OCI-LY1 (cell line): ENCODE data around the gene PBXIP1.
A peak's percentile ranks its signal among the peaks of the same experiment; 100 is the strongest.

Source experiments
- H2AFZ ChIP-seq: fragments of 200-600 bp; sonication (generic), shearing (Covaris generic); 2 replicates; pipeline ENCODE4 v1.6.0; 2014; ENCODE audit warnings: antibody characterized with exemption, mild to moderate bottlenecking, low read length
- H3F3A ChIP-seq: fragments of 200-600 bp; sonication (generic), shearing (Covaris generic); 2 replicates; pipeline ENCODE4 v1.6.0; 2014; ENCODE audit warnings: mild to moderate bottlenecking, antibody characterized with exemption, low read length, moderate library complexity; ENCODE audit not compliant: insufficient read depth
- H3K27ac ChIP-seq: fragments of 200-600 bp; sonication (generic); 2 replicates; pipeline ENCODE4 v1.5.1; 2014; ENCODE audit warnings: low read length, mixed run types, mild to moderate bottlenecking, low read depth; ENCODE audit not compliant: poor library complexity, severe bottlenecking
- H3K27me3 ChIP-seq: fragments of 200-600 bp; sonication (generic); 2 replicates; pipeline ENCODE4 v1.6.0; 2014; ENCODE audit warnings: antibody characterized with exemption, mild to moderate bottlenecking, low read length, moderate library complexity; ENCODE audit not compliant: insufficient read depth
- H3K36me3 ChIP-seq: fragments of 200-600 bp; sonication (generic); 2 replicates; pipeline ENCODE4 v1.6.1; 2014; ENCODE audit warnings: mild to moderate bottlenecking, antibody characterized with exemption, low read length, moderate library complexity, mixed read lengths; ENCODE audit not compliant: insufficient read depth
- H3K4me1 ChIP-seq: fragments of 200-600 bp; sonication (generic); 2 replicates; pipeline ENCODE4 v1.5.1; 2014; ENCODE audit warnings: mild to moderate bottlenecking, low read length, moderate library complexity; ENCODE audit not compliant: insufficient read depth, severe bottlenecking
- H3K4me2 ChIP-seq: fragments of 200-600 bp; sonication (generic), shearing (Covaris generic); 2 replicates; pipeline ENCODE4 v1.6.1; 2014; ENCODE audit warnings: low read length
- H3K4me3 ChIP-seq: fragments of 200-600 bp; sonication (generic); 2 replicates; pipeline ENCODE4 v1.5.1; 2014; ENCODE audit warnings: low read length, low read depth, mild to moderate bottlenecking, mixed read lengths; ENCODE audit not compliant: poor library complexity, severe bottlenecking
- H3K79me2 ChIP-seq: fragments of 200-600 bp; shearing (Covaris generic); 2 replicates; pipeline ENCODE4 v1.6.1; 2016; ENCODE audit warnings: mixed run types, low read length, mixed read lengths; ENCODE audit not compliant: insufficient read depth
- H3K9ac ChIP-seq: fragments of 200-600 bp; sonication (generic), shearing (Covaris generic); 2 replicates; pipeline ENCODE4 v1.6.1; 2014; ENCODE audit warnings: mild to moderate bottlenecking, low read length, mixed read lengths
- H3K9me2 ChIP-seq: fragments of 200-600 bp; sonication (generic), shearing (Covaris generic); 2 replicates; pipeline ENCODE4 v1.6.1; 2014; ENCODE audit warnings: low read depth, mild to moderate bottlenecking, low read length, mixed read lengths
- H3K9me3 ChIP-seq: fragments of 200-600 bp; shearing (Covaris generic); 2 replicates; pipeline ENCODE4 v1.6.1; 2014; ENCODE audit warnings: low read length, mixed read lengths
- H4K20me1 ChIP-seq: fragments of 200-600 bp; sonication (generic), shearing (Covaris generic); 2 replicates; pipeline ENCODE4 v1.6.0; 2016; ENCODE audit warnings: mild to moderate bottlenecking, low read length; ENCODE audit not compliant: insufficient read depth
- EZH2 ChIP-seq: fragments of 200-600 bp; sonication (generic), shearing (Covaris generic); IDR thresholded peaks from 2 replicates; pipeline ENCODE4 v1.8.0; 2017; ENCODE audit warnings: borderline replicate concordance, mixed run types, mild to moderate bottlenecking, antibody characterized with exemption, low read length, moderate library complexity, mixed read lengths
- TF ChIP-seq, protein P1 (sequence below): fragments of 200-600 bp; sonication (generic), shearing (Covaris generic); IDR thresholded peaks from 2 replicates; pipeline ENCODE4 v1.5.1; 2017; ENCODE audit warnings: mild to moderate bottlenecking, antibody characterized with exemption, low read length, moderate library complexity, mixed read lengths

Gene PBXIP1

DNA sequence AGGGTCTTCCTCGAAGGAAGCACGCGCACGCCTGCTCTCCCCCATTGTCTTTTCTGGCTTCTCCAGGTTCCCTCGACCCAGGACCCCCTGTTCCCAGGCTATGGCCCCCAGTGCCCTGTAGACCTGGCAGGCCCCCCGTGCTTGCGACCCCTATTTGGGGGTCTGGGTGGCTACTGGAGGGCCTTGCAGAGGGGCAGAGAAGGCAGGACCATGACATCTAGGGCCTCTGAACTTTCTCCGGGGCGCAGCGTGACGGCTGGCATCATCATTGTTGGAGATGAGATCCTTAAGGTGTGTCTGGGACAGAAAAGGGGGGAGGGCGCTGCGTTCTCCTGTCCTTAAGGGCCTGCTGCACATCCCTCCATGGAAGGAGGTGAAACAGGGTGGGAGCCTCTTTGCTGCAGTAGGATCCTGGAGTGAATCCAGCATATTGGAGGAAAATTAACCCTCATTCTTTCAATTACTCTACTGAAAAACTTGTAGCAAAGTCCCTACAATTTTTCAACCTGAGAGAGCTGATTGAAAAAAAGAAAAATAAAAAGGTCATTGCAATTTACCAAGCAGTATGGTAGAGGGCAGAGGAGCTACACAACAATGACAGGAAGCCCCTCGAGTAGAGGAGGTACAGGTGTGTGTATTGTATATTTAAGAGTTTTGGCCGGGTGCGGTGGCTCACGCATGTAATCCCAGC is 28.0 kb upstream of the PBXIP1 start:
- H2AFZ ChIP-seq, result no peak overlapping the region
- H3K4me1 ChIP-seq, result peaks cover 23% of the 10 kb centered on the region
- H3K9me3 ChIP-seq, result no peaks in the 10 kb centered on the region
- H3K4me3 ChIP-seq, result peak overlapping the region; percentile 80
- peaks cover 54% of the 10 kb centered on the region for H3K36me3 ChIP-seq
- no peaks in the 10 kb centered on the region for H4K20me1 ChIP-seq
- no peaks in the 10 kb centered on the region for H3K9me2 ChIP-seq
- no peaks in the 10 kb centered on the region for H3F3A ChIP-seq
- TF ChIP-seq, protein P1, sequence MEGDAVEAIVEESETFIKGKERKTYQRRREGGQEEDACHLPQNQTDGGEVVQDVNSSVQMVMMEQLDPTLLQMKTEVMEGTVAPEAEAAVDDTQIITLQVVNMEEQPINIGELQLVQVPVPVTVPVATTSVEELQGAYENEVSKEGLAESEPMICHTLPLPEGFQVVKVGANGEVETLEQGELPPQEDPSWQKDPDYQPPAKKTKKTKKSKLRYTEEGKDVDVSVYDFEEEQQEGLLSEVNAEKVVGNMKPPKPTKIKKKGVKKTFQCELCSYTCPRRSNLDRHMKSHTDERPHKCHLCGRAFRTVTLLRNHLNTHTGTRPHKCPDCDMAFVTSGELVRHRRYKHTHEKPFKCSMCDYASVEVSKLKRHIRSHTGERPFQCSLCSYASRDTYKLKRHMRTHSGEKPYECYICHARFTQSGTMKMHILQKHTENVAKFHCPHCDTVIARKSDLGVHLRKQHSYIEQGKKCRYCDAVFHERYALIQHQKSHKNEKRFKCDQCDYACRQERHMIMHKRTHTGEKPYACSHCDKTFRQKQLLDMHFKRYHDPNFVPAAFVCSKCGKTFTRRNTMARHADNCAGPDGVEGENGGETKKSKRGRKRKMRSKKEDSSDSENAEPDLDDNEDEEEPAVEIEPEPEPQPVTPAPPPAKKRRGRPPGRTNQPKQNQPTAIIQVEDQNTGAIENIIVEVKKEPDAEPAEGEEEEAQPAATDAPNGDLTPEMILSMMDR, result peak; percentile 32; the same call in 1 of the 2 replicates
- TF ChIP-seq EZH2, result no peak
- peak overlapping the region; percentile 82 for H3K9ac ChIP-seq
- peak overlapping the region; percentile 100 for H3K4me2 ChIP-seq
- peak overlapping the region; percentile 59 for H3K27ac ChIP-seq
- H3K79me2 ChIP-seq, result peaks cover 15% of the 10 kb centered on the region
- H3K27me3 ChIP-seq, result no peaks in the 10 kb centered on the region

GRCh38 chr1:154982897-154983648 is 27.2 kb upstream of the PBXIP1 start, which contains the start of gene FLAD1:
TSS of gene FLAD1 (plus strand) at chr1:154983344. CDS start at chr1:154983695, 351 bp downstream.
- Histone ChIP-seq H3K36me3 (peaks cover 51% of the 10 kb centered on the region), H3K27me3 (no peaks in the 10 kb centered on the region), H3K9me3 (no peaks in the 10 kb centered on the region), H3K27ac (peak within 1 kb of the TSS; percentile 70), H3F3A (0 out of 2 replicates have a peak, but pooled peaks cover 2% of the 10 kb centered on the region), H3K79me2 (peaks cover 15% of the 10 kb centered on the region), H2AFZ (no peak within 1 kb of the TSS), H3K4me3 (peak within 1 kb of the TSS; percentile 80), H3K9ac (peak within 1 kb of the TSS; percentile 82), H4K20me1 (no peaks in the 10 kb centered on the region), H3K4me2 (peak within 1 kb of the TSS; percentile 100), H3K4me1 (peaks cover 23% of the 10 kb centered on the region), H3K9me2 (no peaks in the 10 kb centered on the region)
- TF ChIP-seq, protein P1, result no peak
- TF ChIP-seq EZH2, result no peak

DNA sequence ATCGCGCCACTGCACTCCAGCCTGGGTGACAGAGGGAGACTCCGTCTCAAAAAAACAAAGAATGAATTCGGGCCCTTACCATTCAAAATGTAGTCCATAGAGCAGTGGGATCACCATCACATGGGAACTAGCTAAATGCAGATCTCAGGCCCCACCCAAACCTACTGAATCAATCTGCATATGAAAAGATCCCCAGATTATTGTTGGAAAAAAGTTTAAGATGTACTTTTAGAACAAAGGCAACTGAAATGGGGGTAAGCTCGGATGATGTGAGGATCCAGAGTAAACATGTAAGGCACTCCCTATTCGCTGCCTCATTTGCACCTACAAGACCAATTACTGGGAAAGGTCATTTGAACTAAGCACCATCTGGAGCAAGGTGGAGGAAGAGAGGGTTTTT is 26.4 kb upstream of the PBXIP1 start:
- H3K4me1 ChIP-seq, result peaks cover 29% of the 10 kb centered on the region
- H3K36me3 ChIP-seq, result peaks cover 51% of the 10 kb centered on the region
- no peaks in the 10 kb centered on the region for H3K27me3 ChIP-seq
- peak overlapping the region; percentile 76 for H3K9ac ChIP-seq
- no peak overlapping the region for H2AFZ ChIP-seq
- H3K9me2 ChIP-seq, result no peaks in the 10 kb centered on the region
- peak overlapping the region; percentile 70 for H3K27ac ChIP-seq
- peak overlapping the region; percentile 100 for H3K4me2 ChIP-seq
- peak overlapping the region; percentile 80 for H3K4me3 ChIP-seq
- TF ChIP-seq, protein P1, result no peak
- no peak for TF ChIP-seq EZH2
- H4K20me1 ChIP-seq, result no peaks in the 10 kb centered on the region
- H3K79me2 ChIP-seq, result peaks cover 19% of the 10 kb centered on the region
- H3F3A ChIP-seq, result 0 out of 2 replicates have a peak, but pooled peaks cover 4% of the 10 kb centered on the region
- no peaks in the 10 kb centered on the region for H3K9me3 ChIP-seq
